A549 (cell line): ENCODE results near the gene CRELD1. TPM values are rescaled to one million over a fixed set of nuclear protein-coding genes. Genes with fewer than 3 reads are reported as not detected.

ENCODE experiments used
- ATAC-seq, 2 experiments: fragments of 200-7000 bp in 1 of 2; fragments of >200 bp in 1 of 2; cut with Nextera tagmentation in 1 of 2; cut with Tn5 transposase in 1 of 2; 3 replicates each; pipeline versions ENCODE4 v1.8.0 to v1.9.1; 2018 to 2020; ENCODE audit warnings: mild to moderate bottlenecking in 1 of 2, moderate library complexity in 1 of 2
- CTCF ChIA-PET: fragments of 300-600 bp; sonication (Branson Sonifier 250); formaldehyde crosslinking; extraction: SDS; loops from one replicate; lab custom pipeline; 2021; ENCODE audit warnings: antibody characterized with exemption, inconsistent platforms; lab: Yijun Ruan, JAX
- POLR2A ChIA-PET: fragments of 350-600 bp; formaldehyde crosslinking; extraction: SDS; loops from one replicate; lab custom pipeline; 2021; ENCODE audit warnings: antibody characterized with exemption, inconsistent platforms; lab: Yijun Ruan, JAX
- DNase-seq, 2 experiments: peaks; one replicate each; pipeline versions ENCODE4 v3.0.0 to v3.0.0-alpha.2; 2011 to 2016; ENCODE audit warnings: low read depth in 1 of 2, low spot score in 1 of 2
- FAIRE-seq: peaks from 2 replicates; lab custom pipeline; 2011; peaks lifted over from hg19 to GRCh38; lab: Jason Lieb, UNC
- H3K27ac ChIP-seq, 2 experiments: fragments of >200 bp; sonication (Bioruptor Twin); formaldehyde crosslinking; 3 replicates each; pipeline ENCODE4 v1.5.1; 2016 to 2017
- H3K4me1 ChIP-seq: fragments of >200 bp; sonication (Bioruptor Twin); formaldehyde crosslinking; 3 replicates; pipeline ENCODE4 v1.6.1; 2016
- H3K4me2 ChIP-seq: fragments of >200 bp; sonication (Bioruptor Twin); formaldehyde crosslinking; 3 replicates; pipeline ENCODE4 v1.6.1; 2016
- H3K4me3 ChIP-seq: fragments of >200 bp; sonication (Bioruptor Twin); formaldehyde crosslinking; 3 replicates; pipeline ENCODE4 v1.5.1; 2016
- H3K9me3 ChIP-seq: fragments of >200 bp; sonication (Bioruptor Twin); formaldehyde crosslinking; 3 replicates; pipeline ENCODE4 v1.6.1; 2016
- ATOH8 ChIP-seq: fragments of 250-450 bp; sonication (Bioruptor Pico); IDR thresholded peaks from 2 replicates; pipeline ENCODE4 v1.5.0; 2020; ENCODE audit warnings: low read depth, mild to moderate bottlenecking, moderate library complexity
- BHLHE40 ChIP-seq: IDR thresholded peaks from 2 replicates; pipeline ENCODE4 v1.6.1; 2012; ENCODE audit warnings: low read depth, low read length, inconsistent platforms
- ELK1 ChIP-seq: fragments of 150-350 bp; IDR thresholded peaks from 2 replicates; pipeline ENCODE4 v1.6.1; 2014; ENCODE audit warnings: low read depth, mild to moderate bottlenecking, low read length
- EP300 ChIP-seq, 2 experiments: fragments of >200 bp; sonication (Bioruptor Twin); formaldehyde crosslinking; IDR thresholded peaks; 2 replicates in 1 of 2; 3 replicates in 1 of 2; pipeline ENCODE4 v1.6.1; 2016 to 2017
- ESRRA ChIP-seq: fragments of 150-350 bp; IDR thresholded peaks from 2 replicates; pipeline ENCODE4 v1.6.1; 2014; ENCODE audit warnings: mild to moderate bottlenecking, low read length, borderline replicate concordance
- FOXS1 ChIP-seq: fragments of 250-450 bp; sonication (Bioruptor Pico); IDR thresholded peaks from 2 replicates; pipeline ENCODE4 v1.5.0; 2020; ENCODE audit warnings: mild to moderate bottlenecking, moderate library complexity
- GATA3 ChIP-seq: IDR thresholded peaks from 2 replicates; pipeline ENCODE4 v1.6.1; 2012; ENCODE audit warnings: borderline replicate concordance
- HDAC2 ChIP-seq: fragments of 200-600 bp; sonication (generic); IDR thresholded peaks from 2 replicates; pipeline ENCODE4 v1.6.1; 2016
- HEYL ChIP-seq: fragments of 250-450 bp; sonication (Bioruptor Pico); IDR thresholded peaks from 2 replicates; pipeline ENCODE4 v1.8.0; 2021; ENCODE audit warnings: mild to moderate bottlenecking, moderate library complexity
- HOXA7 ChIP-seq: fragments of 250-450 bp; sonication (Bioruptor Pico); IDR thresholded peaks from 2 replicates; pipeline ENCODE4 v1.5.0; 2020; ENCODE audit warnings: mild to moderate bottlenecking, moderate library complexity
- HOXB13 ChIP-seq: fragments of 250-450 bp; sonication (Bioruptor Pico); IDR thresholded peaks from 2 replicates; pipeline ENCODE4 v1.5.0; 2020; ENCODE audit warnings: low read depth, mild to moderate bottlenecking, moderate library complexity
- JUNB ChIP-seq: fragments of >200 bp; sonication (Bioruptor Twin); formaldehyde crosslinking; IDR thresholded peaks from 2 replicates; pipeline ENCODE4 v1.6.1; 2016
- KDM1A ChIP-seq: fragments of 200-600 bp; sonication (generic); IDR thresholded peaks from 2 replicates; pipeline ENCODE4 v1.6.1; 2016; ENCODE audit warnings: low read depth, mild to moderate bottlenecking
- KDM5A ChIP-seq: fragments of 200-600 bp; sonication (generic); IDR thresholded peaks from 2 replicates; pipeline ENCODE4 v1.6.1; 2016; ENCODE audit warnings: antibody characterized with exemption, mild to moderate bottlenecking
- MYC ChIP-seq: IDR thresholded peaks from 2 replicates; pipeline ENCODE4 v1.6.1; 2012; ENCODE audit warnings: mild to moderate bottlenecking, inconsistent platforms, low read length, improper control_type of control experiment, borderline replicate concordance
- NPAS2 ChIP-seq: fragments of 250-450 bp; sonication (Bioruptor Pico); IDR thresholded peaks from 2 replicates; pipeline ENCODE4 v1.8.0; 2022; ENCODE audit warnings: mild to moderate bottlenecking, moderate library complexity, borderline replicate concordance
- PHF8 ChIP-seq: fragments of 200-600 bp; sonication (generic); IDR thresholded peaks from 2 replicates; pipeline ENCODE4 v1.6.1; 2016; ENCODE audit warnings: low read depth, mild to moderate bottlenecking, antibody characterized with exemption, moderate library complexity, borderline replicate concordance
- POLR2A ChIP-seq: IDR thresholded peaks from 2 replicates; pipeline ENCODE4 v1.6.1; 2012; ENCODE audit warnings: mild to moderate bottlenecking, low read length
- POLR2AphosphoS2 ChIP-seq: conservative IDR thresholded peaks from 2 replicates; pipeline ENCODE4 v1.6.1; 2012; ENCODE audit warnings: low read length, improper control_type of control experiment, inconsistent platforms
- RAD21 ChIP-seq, 2 experiments: fragments of >200 bp in 1 of 2; sonication (Bioruptor Twin) in 1 of 2; formaldehyde crosslinking in 1 of 2; IDR thresholded peaks in 1 of 2; conservative IDR thresholded peaks in 1 of 2; 2 replicates in 1 of 2; 3 replicates in 1 of 2; pipeline ENCODE4 v1.6.1; 2012 to 2018; ENCODE audit warnings: inconsistent platforms in 1 of 2
- SREBF2 ChIP-seq: fragments of 450-650 bp; IDR thresholded peaks from 2 replicates; pipeline ENCODE4 v1.6.1; 2014; ENCODE audit warnings: mild to moderate bottlenecking, moderate library complexity
- ZSCAN20 ChIP-seq: fragments of 250-450 bp; sonication (Bioruptor Pico); IDR thresholded peaks from 2 replicates; pipeline ENCODE4 v1.8.0; 2022; ENCODE audit warnings: mild to moderate bottlenecking, moderate library complexity
- WGBS: methylation state at CpG from one replicate; pipeline ENCODE4 v1.1.6; 2017; ENCODE audit errors: missing lambda C conversion rate; 5-methylcytosine and 5-hydroxymethylcytosine counted together
- polyA plus RNA-seq, 4 experiments: library from polyadenylated mRNA; depleted of rRNA in 3 of 4; stranded (reverse); fragments of >200 nt; fragmentation: RNase III in 1 of 4; extraction: RNeasy Plus Mini Kit Qiagen cat#74134 plus additional on column Dnase treatment in 1 of 4; gene quantifications; 2 replicates in 3 of 4; 3 replicates in 1 of 4; pipeline ENCODE4 v1.2.3, GENCODE V29; 2011 to 2017
- TF ChIP-seq, protein P1 (sequence below): fragments of 200-600 bp; sonication (generic); IDR thresholded peaks from 2 replicates; pipeline ENCODE4 v1.6.1; 2016; ENCODE audit warnings: antibody characterized with exemption, mild to moderate bottlenecking, moderate library complexity

CRELD1 gene
- polyA plus RNA-seq, 2 of the 4 experiments (the other 2 are of a cell fraction) = 11.1 to 13.9 TPM

- no peak for FAIRE-seq
- peak; percentile 6 to 20; a peak in 5 of 6 replicates for ATAC-seq
Observed at GRCh38 chr3:9934235-9934621, 594 bp downstream of the CRELD1 start.

GRCh38 chr3:9934993-9935392, 1.4 kb downstream of the CRELD1 start:
- peak overlapping the region; percentile 73; the same call in 1 of the 3 replicates for H3K4me3 ChIP-seq

More at GRCh38 chr3:9934235-9934621, 594 bp downstream of the CRELD1 start:
- H3K4me3 ChIP-seq = peak overlapping the region; percentile 73
- CTCF ChIA-PET = interaction anchor here (1.0 to 8.6 kb wide), 11 partner anchors 9 to 89 kb away, joined by 3 to 146 read pairs (median 17); partner anchors contain the start of genes CIDEC, IL17RC, PRRT3 and RPUSD3
- H3K4me1 ChIP-seq = peaks cover 17% of the 10 kb centered on the region
- peak overlapping the region; percentile 96 for H3K4me2 ChIP-seq
- DNase-seq = no peak
- 0 out of 3 replicates have a peak, but pooled peaks cover 5% of the 10 kb centered on the region for H3K9me3 ChIP-seq
- TF ChIP-seq FOXS1 (no peak), HEYL (CRISPR knock-in tag) (no peak)
- POLR2A ChIA-PET = interaction anchor here (1.2 to 2.6 kb wide), 5 partner anchors 8 to 90 kb away, joined by 4 to 53 read pairs (median 10); partner anchors contain the start of gene RPUSD3
- H3K27ac ChIP-seq = peak overlapping the region; percentile 85 to 93
- WGBS = 25% methylated on average over 11 of the region's 11 CpGs

DNA sequence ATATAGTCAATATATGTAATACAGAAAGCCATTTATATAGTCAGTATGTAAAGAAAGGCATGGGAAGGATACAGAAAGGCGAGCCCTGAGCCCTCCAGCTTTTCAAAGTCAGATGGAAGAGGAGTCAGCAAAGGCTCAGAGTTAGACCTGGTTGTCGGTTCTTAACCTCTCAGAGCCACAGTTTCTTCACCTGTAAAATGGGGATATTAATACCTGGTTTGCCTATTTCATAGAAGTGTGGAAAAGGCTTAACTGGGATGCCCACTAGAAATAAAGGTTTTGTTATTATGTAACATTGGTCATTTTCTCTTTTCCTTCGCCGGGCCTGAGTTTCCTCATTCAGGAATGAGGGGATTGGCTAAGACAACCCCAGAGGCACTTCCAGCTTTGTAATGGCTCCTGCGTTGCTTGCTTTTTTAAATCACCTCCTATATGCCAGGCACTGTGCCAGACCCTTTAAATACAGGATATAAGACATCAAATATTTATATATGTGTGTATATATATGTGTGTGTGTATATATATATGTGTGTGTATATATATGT, 2.4 kb downstream of the CRELD1 start:
- TF ChIP-seq JUNB (no peak), ATOH8 (CRISPR knock-in tag) (no peak), HEYL (CRISPR knock-in tag) (no peak), KDM5A (no peak), POLR2AphosphoS2 (no peak), ZSCAN20 (CRISPR knock-in tag) (no peak), SREBF2 (no peak)
- no peak for DNase-seq
- FAIRE-seq = no peak
- no peak overlapping the region for H3K4me2 ChIP-seq
- no peak overlapping the region for H3K27ac ChIP-seq
- ChIA-PET CTCF (interaction anchor here (2.1 to 8.6 kb wide), 3 partner anchors 8 to 24 kb away, joined by 5 to 146 read pairs (median 73); partner anchors contain the start of gene IL17RC), POLR2A (no interaction called here)
- H3K9me3 ChIP-seq = 0 out of 3 replicates have a peak, but pooled peaks cover under 1% of the 10 kb centered on the region
- peaks cover 17% of the 10 kb centered on the region for H3K4me1 ChIP-seq
- ATAC-seq = no peak
- H3K4me3 ChIP-seq = no peak overlapping the region
- 91% methylated on average over 5 of the region's 5 CpGs for WGBS

More at GRCh38 chr3:9934993-9935392, 1.4 kb downstream of the CRELD1 start:
- ATAC-seq = no peak
- ChIA-PET CTCF (interaction anchor here (1.0 to 8.6 kb wide), 10 partner anchors 9 to 219 kb away, joined by 3 to 146 read pairs (median 8); partner anchors contain the start of genes IL17RC and PRRT3), POLR2A (interaction anchor here (1.0 kb wide), 1 partner anchor 11 kb away, joined by 4 read pairs; no protein-coding TSS in a partner anchor)
- TF ChIP-seq KDM1A = no peak
- no peak for TF ChIP-seq EP300 (IDR thresholded peaks at IDR 0.05)
- TF ChIP-seq, protein P1, sequence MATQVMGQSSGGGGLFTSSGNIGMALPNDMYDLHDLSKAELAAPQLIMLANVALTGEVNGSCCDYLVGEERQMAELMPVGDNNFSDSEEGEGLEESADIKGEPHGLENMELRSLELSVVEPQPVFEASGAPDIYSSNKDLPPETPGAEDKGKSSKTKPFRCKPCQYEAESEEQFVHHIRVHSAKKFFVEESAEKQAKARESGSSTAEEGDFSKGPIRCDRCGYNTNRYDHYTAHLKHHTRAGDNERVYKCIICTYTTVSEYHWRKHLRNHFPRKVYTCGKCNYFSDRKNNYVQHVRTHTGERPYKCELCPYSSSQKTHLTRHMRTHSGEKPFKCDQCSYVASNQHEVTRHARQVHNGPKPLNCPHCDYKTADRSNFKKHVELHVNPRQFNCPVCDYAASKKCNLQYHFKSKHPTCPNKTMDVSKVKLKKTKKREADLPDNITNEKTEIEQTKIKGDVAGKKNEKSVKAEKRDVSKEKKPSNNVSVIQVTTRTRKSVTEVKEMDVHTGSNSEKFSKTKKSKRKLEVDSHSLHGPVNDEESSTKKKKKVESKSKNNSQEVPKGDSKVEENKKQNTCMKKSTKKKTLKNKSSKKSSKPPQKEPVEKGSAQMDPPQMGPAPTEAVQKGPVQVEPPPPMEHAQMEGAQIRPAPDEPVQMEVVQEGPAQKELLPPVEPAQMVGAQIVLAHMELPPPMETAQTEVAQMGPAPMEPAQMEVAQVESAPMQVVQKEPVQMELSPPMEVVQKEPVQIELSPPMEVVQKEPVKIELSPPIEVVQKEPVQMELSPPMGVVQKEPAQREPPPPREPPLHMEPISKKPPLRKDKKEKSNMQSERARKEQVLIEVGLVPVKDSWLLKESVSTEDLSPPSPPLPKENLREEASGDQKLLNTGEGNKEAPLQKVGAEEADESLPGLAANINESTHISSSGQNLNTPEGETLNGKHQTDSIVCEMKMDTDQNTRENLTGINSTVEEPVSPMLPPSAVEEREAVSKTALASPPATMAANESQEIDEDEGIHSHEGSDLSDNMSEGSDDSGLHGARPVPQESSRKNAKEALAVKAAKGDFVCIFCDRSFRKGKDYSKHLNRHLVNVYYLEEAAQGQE = no peak
- TF ChIP-seq MYC = no peak
- no peak for TF ChIP-seq BHLHE40
- no peak for TF ChIP-seq ESRRA
- TF ChIP-seq HOXA7 (CRISPR knock-in tag) = no peak
- no peak for TF ChIP-seq GATA3
- TF ChIP-seq NPAS2 (CRISPR knock-in tag) = no peak
- TF ChIP-seq HOXB13 = no peak
- no peak for TF ChIP-seq POLR2A
- TF ChIP-seq FOXS1 = no peak
- TF ChIP-seq HDAC2 = no peak
- TF ChIP-seq PHF8 = no peak
- no peak for TF ChIP-seq ELK1
- TF ChIP-seq RAD21 (conservative IDR thresholded peaks at IDR 0.05 in 1 of 2, IDR thresholded peaks at IDR 0.05 in 1 of 2) = no peak
- H3K4me1 ChIP-seq = peaks cover 17% of the 10 kb centered on the region
- WGBS = 28% methylated on average over 4 of the region's 4 CpGs
- H3K27ac ChIP-seq = peak overlapping the region in 1 of 2 experiments; percentile 93; a peak in 4 of 6 replicates
- 0 out of 3 replicates have a peak, but pooled peaks cover 5% of the 10 kb centered on the region for H3K9me3 ChIP-seq
- peak overlapping the region; percentile 96 for H3K4me2 ChIP-seq
- DNase-seq = no peak
- FAIRE-seq = no peak
